Endothelial cell of umbilical vein (primary cell): ENCODE measurements around the gene UTF1.

Experiments used
- CTCF ChIP-seq, 2 donors: IDR thresholded peaks; 1 replicate in 1 of 2; 2 replicates in 1 of 2; pipeline ENCODE4 v1.5.1; 2011; ENCODE audit warnings: low read length in 2 of 2, mild to moderate bottlenecking in 2 of 2, moderate library complexity in 2 of 2, control low read depth in 1 of 2, inconsistent platforms in 1 of 2, low read depth in 1 of 2; ENCODE audit not compliant: insufficient read depth in 1 of 2; ENCODE audit errors: extremely low read depth in 1 of 2
- EZH2 ChIP-seq: IDR thresholded peaks from 2 replicates; pipeline ENCODE4 v1.6.1; 2012; ENCODE audit warnings: borderline replicate concordance, low read depth, mild to moderate bottlenecking, moderate library complexity, low read length, inconsistent platforms; ENCODE audit not compliant: severe bottlenecking
- FOS ChIP-seq: IDR thresholded peaks from 2 replicates; pipeline ENCODE4 v1.6.1; 2011; ENCODE audit warnings: mild to moderate bottlenecking, low read length, moderate library complexity, borderline replicate concordance; ENCODE audit not compliant: insufficient read depth
- GATA2 ChIP-seq: IDR thresholded peaks from 2 replicates; pipeline ENCODE4 v1.7.0; 2011; ENCODE audit warnings: low read depth, mild to moderate bottlenecking, moderate library complexity, mixed read lengths, low read length; ENCODE audit not compliant: insufficient read length, insufficient read depth
- JUN ChIP-seq: IDR thresholded peaks from 2 replicates; pipeline ENCODE4 v1.6.1; 2011; ENCODE audit warnings: borderline replicate concordance, low read depth; ENCODE audit not compliant: insufficient read length, insufficient read depth
- MAX ChIP-seq: IDR thresholded peaks from 2 replicates; pipeline ENCODE4 v1.6.1; 2011; ENCODE audit not compliant: insufficient read depth, insufficient read length
- MYC ChIP-seq: IDR thresholded peaks from one replicate; pipeline ENCODE4 v1.6.1; 2011; ENCODE audit warnings: mild to moderate bottlenecking, low read depth, low read length
- POLR2A ChIP-seq: IDR thresholded peaks from 2 replicates; pipeline ENCODE4 v1.6.1; 2012; ENCODE audit warnings: low read depth, mild to moderate bottlenecking, control low read depth, low read length
- POLR2AphosphoS5 ChIP-seq: IDR thresholded peaks from 2 replicates; pipeline ENCODE4 v1.6.1; 2012; ENCODE audit warnings: low read depth, mild to moderate bottlenecking, control low read depth, low read length, moderate library complexity; ENCODE audit not compliant: insufficient read depth

GRCh38 chr10:133215586-133215985 is 14.4 kb upstream of the UTF1 start:
- no peak for TF ChIP-seq CTCF (IDR thresholded peaks at IDR 0.05; ENCODE audit: extremely low read depth in 1 of 2, insufficient read depth in 1 of 2, low read depth in 1 of 2, low read length in 2 of 2)
- no peak for TF ChIP-seq MAX
- TF ChIP-seq EZH2, result no peak
- TF ChIP-seq POLR2A, result no peak
- TF ChIP-seq POLR2AphosphoS5, result no peak
- no peak for TF ChIP-seq JUN
- TF ChIP-seq MYC, result no peak
- TF ChIP-seq GATA2, result no peak
- TF ChIP-seq FOS, result no peak
